Mesenteric fat pad (tissue), 1 donor: Measurements from ENCODE around the gene TBX4. TPM values are rescaled to one million over a fixed set of nuclear protein-coding genes. Genes with fewer than 3 reads are reported as not detected.
"Not testable (repeated sequence)": the region's sequence is repeated elsewhere in the genome, so short reads cannot be mapped to it uniquely, and the experiment has no call there.

Source experiments
- DNase-seq: peaks from one replicate; pipeline ENCODE4 v3.0.0-alpha.2; 2020; ENCODE audit warnings: low spot score
- total RNA-seq: library from RNA; stranded (reverse); fragmentation: NEBNext Ultra II Directional; extraction: Animal tissue kit (Norgen Biotek cat#: 25700); gene quantifications from one replicate; pipeline ENCODE4 v1.2.1, GENCODE V29; 2021
- donor health status: DM: yes; HTN: yes; CAD: no.

The TBX4 gene
- total RNA-seq, 1 donor from 2014 or later = 0.19 TPM

GRCh38 chr17:61496174-61496956 is 44.1 kb downstream of the TBX4 start:
- no peak for DNase-seq

DNA sequence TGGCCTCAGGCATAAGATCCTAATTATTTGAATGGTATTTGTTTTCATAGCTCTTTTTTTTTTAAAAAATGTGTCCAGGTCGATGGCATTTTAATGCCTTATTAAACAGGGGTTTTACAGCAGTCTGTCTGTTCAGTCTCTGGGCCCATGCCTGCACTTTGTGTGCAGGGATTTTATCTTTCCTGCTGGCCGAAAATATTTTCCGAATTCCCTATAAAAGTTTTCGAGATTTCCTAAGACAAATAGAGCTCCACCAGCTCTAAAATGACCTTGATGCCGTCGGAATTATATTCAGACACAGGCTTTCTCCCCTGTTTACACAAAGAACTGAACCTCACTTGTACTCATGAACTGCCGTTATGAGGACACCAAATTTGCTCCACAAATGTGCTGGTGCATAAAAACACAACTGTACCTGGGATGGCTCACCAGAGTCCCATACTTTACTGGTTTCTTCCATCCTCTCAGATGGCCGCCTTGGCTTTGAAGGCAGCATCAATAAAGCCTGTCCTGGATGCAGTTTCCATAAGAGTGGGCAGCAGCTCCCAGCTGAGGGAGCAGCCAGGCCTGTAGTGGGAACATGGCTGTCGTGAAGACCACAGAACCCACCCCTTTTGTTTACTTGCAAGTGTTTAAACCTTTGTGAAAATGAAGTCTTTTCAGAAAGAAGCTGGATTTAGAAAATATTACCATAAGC is 44.9 kb downstream of the TBX4 start:
- no peak for DNase-seq

DNA sequence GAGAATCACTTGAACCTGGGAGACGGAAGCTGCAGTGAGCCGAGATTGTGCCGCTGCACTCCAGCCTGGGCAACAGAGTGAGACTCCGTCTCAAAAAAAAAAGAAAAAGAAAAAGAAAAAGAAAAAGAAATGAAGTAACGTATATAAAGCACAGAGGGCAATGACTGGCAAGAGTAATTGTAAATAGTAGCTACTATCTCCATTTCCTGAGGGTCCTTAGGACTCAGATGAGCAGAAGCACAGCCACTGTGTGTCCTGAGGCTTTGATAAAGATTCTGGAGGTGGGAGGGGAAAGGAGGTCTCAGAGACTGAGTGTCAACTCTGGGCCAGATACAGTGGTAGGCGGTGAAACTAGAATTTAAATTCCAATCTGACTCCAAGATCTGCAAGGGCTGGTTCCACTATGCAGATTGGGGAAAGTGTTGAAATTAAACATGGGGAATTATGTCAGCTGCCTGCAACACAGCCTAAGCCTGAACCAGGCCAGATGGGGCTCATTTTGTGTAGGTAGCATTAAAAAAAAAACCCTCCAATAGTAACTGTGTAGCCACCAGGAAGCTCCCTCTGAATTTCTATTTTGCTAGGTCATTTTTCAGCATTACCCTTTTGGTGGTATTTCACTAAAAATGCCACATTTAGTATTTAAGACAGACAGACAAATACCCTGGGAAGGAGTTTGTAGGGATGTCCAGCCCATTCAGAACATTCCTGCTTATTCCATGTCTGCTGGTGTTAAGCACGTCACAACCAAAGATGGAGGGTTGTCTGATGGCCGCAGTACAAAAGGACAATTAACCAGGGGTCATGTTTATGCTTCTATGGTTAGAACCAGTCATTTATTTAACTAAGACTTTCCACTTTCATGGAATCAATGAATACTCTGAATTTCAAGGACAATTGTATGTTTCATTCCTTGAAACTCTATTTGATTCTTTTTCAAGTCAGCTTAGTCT is 46.1 kb downstream of the TBX4 start:
- no peak for DNase-seq

DNA sequence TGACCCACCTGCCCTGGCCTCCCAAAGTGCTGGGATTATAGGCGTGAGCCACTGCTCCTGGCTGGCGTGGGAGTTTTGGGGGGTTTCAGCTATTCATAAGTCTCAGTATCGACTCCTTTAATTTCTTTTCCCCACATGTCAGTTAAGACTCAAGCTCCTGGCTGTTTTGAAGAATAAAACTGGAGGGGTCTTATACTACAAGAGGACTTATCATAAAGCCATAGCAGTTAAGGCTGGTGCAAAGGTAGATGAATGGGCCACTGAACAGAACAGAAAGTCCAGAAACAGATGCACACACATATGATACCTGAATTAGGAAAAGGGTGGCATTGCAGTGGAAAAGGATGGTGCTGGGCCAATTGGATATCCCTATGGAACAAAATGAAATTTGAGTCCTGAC is 47.4 kb downstream of the TBX4 start:
- DNase-seq = no peak

- no peak for DNase-seq
Observed at GRCh38 chr17:61500287-61500686, 48.1 kb downstream of the TBX4 start.

DNA sequence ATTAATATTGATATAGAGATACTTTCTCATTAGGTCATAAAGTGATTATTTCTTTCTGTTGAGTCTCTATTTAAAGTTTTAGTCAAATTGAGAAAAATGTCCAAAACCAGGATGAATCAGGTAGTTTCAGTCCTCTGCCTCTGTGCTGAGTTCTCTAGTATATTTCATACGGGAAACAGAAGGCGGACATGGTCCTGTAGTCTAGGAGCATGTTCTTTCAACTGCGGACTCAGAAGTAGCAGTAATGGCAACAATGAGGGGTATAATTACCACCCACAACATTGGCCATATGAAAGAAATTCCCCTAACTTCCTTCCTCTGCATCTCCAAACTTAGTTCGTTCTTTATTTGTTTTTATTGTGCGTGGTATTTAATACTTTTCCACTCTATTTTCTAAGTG is 50.1 kb downstream of the TBX4 start:
- DNase-seq = no peak

GRCh38 chr17:61503961-61504360 is 51.7 kb downstream of the TBX4 start:
- DNase-seq = no peak

GRCh38 chr17:61504697-61505096 is 52.5 kb downstream of the TBX4 start:
- no peak for DNase-seq

DNA sequence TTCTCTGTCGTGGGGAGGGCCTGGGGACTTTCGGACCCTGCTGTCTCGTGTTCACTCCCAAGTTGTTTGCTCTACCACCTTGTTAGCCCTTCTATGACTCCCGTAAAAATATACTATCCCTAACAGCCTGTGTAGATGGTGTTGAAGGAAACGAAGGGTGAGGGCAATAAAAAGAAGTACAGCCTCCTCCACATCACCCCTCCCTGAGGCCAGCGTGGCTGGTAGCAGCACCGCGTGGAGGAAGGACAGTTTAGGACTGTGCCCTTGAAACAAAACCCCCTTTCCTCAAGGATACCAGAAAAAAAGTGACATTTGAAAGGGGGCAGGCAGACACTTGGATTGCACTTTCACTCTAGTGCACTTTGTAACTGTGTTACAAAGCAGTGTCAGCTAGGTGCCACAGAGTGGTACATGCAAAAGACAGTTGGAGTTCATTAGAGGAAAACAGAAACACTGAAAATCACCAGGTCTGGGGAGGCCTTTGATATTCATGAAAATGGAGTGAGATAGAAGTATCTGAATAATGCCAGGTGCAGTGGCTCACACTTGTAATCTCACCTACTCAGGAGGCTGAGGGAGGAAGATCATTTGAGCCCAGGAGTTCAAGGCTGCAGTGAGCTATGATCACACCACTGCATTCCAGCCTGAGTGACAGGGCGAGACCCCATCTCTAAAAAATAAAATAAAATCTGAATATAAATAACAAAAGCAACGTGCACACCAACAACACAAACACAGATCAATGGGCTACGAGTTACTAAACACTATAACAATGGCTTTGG is 53.8 kb downstream of the TBX4 start:
- DNase-seq = no peak

- DNase-seq = no peak
Observed at GRCh38 chr17:61507383-61508066, 55.3 kb downstream of the TBX4 start.

DNA sequence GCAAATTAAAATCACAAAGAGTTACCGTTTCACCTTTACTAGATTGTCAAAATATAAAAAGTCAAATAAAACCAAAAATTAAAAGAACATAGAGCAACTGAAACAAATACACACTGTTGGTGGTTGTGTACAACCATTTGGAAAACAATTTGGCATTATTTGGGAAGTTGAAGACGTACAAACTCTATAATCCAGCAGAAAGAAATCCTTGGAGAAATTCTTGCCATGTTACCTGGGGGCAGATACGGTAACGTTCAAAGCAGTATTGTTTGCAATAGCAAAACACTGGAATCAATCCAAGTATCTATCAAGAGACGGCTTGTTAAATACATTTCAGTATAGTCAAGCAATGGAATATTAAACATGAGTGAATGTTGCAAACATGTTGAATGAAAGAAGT is 56.7 kb downstream of the TBX4 start:
- DNase-seq = no peak

GRCh38 chr17:61509454-61509853 is 57.2 kb downstream of the TBX4 start:
- DNase-seq = not testable (repeated sequence)

GRCh38 chr17:61510237-61510636 is 58.0 kb downstream of the TBX4 start:
- no peak for DNase-seq

DNA sequence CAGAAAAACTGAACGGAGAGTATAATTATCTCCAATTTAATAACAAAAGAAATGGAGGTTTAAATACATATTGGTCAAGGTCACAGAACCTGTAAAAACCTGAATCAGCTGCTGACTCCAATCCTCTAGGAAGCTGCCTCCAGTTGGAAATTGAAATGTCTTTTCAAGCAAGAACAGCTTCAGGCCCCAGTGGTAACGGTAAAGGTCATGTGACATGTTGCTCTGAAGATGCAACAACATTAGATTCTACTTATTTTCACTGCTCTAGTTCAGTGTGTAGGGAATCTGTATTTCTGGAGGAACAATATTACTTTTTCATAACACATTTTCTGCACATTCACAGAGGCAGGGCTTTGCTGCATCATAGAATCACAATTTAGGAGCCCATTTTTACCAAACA is 58.8 kb downstream of the TBX4 start:
- no peak for DNase-seq

GRCh38 chr17:61511480-61512182 is 59.4 kb downstream of the TBX4 start:
- DNase-seq = no peak

- no peak for DNase-seq
Observed at GRCh38 chr17:61514491-61514890, 62.3 kb downstream of the TBX4 start.

- no peak for DNase-seq
Observed at GRCh38 chr17:61517265-61517664, 65.0 kb downstream of the TBX4 start.

DNA sequence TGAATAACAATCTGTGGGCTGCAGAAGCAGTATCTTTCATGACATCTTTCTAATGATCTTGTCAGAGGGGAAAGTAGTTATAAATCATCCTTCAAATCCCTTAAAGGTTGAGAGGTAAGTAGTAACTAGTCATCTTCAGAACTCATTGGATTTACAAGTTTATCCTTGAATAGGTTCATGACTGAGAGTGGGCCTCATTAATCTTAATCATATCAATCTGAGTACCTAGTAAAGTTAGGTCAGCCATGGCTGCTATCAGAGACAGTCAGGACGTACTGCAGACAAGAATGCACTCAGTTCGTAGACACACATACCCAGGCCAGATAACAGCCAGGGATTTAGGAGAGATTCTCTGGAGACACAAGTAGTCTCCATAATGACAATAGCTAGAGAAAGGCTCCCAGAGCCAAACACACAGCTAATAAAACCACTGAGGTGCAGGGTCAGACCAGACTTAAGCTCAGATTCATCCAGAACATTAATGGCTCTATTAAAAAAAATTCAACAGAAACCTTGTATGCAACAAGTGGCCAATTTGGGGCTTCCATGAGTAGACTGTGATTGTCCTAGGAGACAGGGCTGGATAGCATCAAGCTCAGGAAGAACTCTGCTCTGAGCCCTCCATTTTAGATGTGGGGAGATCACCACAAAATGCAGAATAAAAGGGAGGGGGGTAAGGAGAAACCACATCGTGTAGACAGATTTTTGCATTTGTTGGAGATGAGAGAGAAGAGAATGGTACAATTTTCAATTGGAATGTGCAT is 65.8 kb downstream of the TBX4 start:
- no peak for DNase-seq

GRCh38 chr17:61519139-61519538 is 66.9 kb downstream of the TBX4 start:
- no peak for DNase-seq
